Measurements from ENCODE around the gene NRSN2. TPM values are rescaled to one million over a fixed set of nuclear protein-coding genes. Genes with fewer than 3 reads are reported as not detected.

NRSN2 gene
- total RNA-seq, 6 experiments from 2014 or later, result 61.1 to 76.6 (median 65.4) TPM

- DNase-seq, result no peak
- H3K36me3 Mint-ChIP-seq (ENCODE audit: low read depth), result peaks cover 15% of the 10 kb centered on the region
- H3K27ac Mint-ChIP-seq, result peak overlapping the region; percentile 7; the same call in 1 of the 2 replicates
- H3K9me3 Mint-ChIP-seq, result no peaks in the 10 kb centered on the region
- peaks cover 5% of the 10 kb centered on the region for H3K27me3 Mint-ChIP-seq (ENCODE audit: insufficient read depth)
- H3K4me1 Mint-ChIP-seq (ENCODE audit: low read depth), result peaks cover 46% of the 10 kb centered on the region
- peak; percentile 24; the same call in 1 of the 2 replicates for TF ChIP-seq CTCF (IDR thresholded peaks at IDR 0.05)
- H3K4me3 Mint-ChIP-seq, result peak overlapping the region; percentile 88
Observed at GRCh38 chr20:326645-327185, 20.2 kb upstream of the NRSN2 start.

DNA sequence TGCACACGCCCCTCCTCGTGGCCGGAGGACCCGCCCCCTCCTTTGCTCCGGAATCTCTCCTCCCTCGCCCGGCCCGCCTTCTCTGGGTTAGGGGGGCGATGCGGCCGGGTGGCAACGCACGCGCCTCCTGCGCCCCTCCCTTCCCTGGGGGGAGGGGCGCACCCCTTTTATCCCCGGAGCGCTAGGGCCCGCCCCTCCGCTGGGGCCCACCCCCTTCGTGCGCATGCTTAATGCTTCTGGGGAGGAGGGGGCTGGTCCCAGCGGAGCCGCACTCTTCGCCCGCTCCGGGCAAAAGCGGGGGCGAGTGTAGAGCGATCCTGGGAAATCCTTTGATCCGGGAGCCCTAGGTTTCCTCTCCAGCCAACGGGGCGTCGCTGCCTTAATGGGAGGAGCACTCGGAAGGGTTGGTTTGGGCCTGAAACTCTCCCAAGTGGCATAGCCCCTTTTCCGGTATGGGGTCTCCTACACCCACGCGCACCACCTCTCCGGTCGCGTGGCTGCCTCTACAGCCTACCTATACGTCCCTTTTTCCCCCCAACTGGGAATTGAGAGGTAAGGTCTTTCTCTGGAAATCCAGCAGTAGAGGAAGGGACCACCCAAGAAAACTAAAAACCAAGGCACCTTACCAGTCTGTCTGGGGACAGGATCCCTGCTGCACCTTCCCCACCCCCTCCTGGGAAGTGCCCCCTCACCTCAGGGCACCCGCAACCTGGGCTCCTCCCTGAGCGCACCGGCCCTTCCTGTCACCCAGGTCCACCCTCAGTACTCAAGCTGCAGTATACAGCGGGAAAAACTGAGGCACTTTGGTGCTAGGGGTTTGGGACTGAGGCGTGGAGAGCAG lies 19.5 kb upstream of the NRSN2 start:
- Mint-ChIP-seq H3K4me3 (peak overlapping the region; percentile 88), H3K9me3 (no peaks in the 10 kb centered on the region), H3K36me3 (ENCODE audit: low read depth) (peaks cover 15% of the 10 kb centered on the region), H3K27me3 (ENCODE audit: insufficient read depth) (peaks cover 5% of the 10 kb centered on the region), H3K4me1 (ENCODE audit: low read depth) (peaks cover 46% of the 10 kb centered on the region), H3K27ac (peak overlapping the region; percentile 65)
- TF ChIP-seq CTCF (IDR thresholded peaks at IDR 0.05), result no peak
- DNase-seq, result peak; percentile 79

DNA sequence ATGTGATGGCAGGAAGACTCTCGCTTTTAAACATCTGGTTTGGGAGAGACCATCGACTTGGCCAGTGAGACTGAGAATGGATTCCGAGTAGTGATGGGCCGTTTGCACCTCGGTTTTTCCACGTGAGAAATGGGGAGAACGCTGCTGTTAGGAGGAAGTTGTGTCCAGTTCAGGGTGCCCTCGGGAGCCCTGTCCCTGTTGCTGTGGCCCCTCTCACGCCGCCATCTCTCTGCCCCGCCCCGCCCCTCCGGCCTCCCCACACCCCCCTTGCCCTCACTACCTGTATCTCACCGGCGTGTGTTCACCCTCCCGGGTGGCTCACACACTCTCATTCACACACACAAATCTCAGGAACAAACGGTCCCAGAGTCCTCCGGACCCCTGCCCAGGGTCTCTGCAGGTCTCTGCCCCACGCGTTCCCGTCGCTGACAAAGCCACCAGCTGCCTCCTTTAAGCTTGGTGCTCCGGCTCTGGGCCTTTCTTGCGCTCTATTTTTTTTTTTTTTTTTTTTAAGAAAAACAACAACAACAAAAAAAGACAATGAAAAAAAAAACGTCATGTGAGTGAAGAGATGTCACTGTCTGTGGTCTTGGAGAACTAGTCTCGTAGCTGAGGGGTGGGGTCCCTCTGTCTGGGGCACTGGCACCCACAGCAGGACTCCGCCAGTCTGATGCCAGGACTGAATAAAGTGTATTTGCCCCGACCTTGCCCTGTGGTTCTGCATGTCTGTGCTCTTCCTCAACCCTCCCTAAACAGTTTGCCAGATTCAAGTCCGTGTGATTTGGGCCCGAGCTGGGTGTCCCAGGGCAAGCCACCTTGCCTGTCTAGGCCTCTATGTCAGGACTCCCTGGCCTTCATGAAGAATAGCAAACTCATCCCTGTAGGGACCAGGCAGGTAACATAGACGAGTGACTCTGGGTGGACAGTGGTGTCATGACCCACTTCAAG lies 18.6 kb upstream of the NRSN2 start:
- Mint-ChIP-seq H3K27me3 (ENCODE audit: insufficient read depth) (peaks cover 5% of the 10 kb centered on the region), H3K4me1 (ENCODE audit: low read depth) (peaks cover 41% of the 10 kb centered on the region), H3K9me3 (no peaks in the 10 kb centered on the region), H3K36me3 (ENCODE audit: low read depth) (peaks cover 15% of the 10 kb centered on the region), H3K27ac (peak overlapping the region; percentile 65), H3K4me3 (peak overlapping the region; percentile 88)
- no peak for DNase-seq
- TF ChIP-seq CTCF (IDR thresholded peaks at IDR 0.05), result no peak

DNA sequence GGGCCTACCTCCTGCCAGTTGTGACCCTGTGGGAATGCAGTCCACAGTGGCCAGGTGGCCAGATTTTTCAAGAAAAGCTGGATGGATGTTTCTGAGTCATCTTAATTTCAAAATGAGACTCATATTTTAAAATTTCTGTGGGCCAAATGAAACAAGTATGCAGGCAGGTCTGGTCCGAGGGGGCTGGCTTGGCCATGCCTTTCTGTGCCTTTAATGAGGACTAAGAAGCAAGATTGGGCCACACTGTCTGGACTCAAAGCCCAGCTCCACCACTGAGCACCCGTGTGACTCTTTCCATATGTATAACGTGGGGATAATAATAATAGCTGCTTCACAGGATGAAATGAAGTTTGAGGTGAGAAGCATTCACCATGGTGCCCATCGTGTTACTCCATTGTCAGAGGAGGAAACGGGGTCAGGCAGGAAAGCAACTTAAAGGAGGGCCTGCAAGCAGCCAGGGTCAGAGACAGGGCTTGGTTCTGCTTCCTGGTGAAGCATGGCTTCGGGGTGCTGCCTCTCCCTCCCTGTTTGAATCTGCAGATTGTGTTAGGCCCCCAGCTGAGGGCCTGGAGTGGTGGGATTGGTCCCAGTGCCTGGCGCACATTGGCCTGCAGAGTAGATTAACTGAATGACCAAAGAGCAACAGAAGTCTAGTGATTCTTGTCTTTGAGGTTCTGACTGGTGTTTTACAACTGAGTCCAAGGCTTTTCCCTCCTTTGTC lies 17.8 kb upstream of the NRSN2 start:
- peak overlapping the region; percentile 88 for H3K4me3 Mint-ChIP-seq
- H3K27ac Mint-ChIP-seq, result peak overlapping the region; percentile 65
- H3K4me1 Mint-ChIP-seq (ENCODE audit: low read depth), result peaks cover 34% of the 10 kb centered on the region
- H3K9me3 Mint-ChIP-seq, result no peaks in the 10 kb centered on the region
- TF ChIP-seq CTCF (IDR thresholded peaks at IDR 0.05), result no peak
- H3K36me3 Mint-ChIP-seq (ENCODE audit: low read depth), result peaks cover 15% of the 10 kb centered on the region
- DNase-seq, result no peak
- H3K27me3 Mint-ChIP-seq (ENCODE audit: insufficient read depth), result peaks cover 7% of the 10 kb centered on the region

- no peak for TF ChIP-seq CTCF (IDR thresholded peaks at IDR 0.05)
- DNase-seq, result no peak
- H3K9me3 Mint-ChIP-seq, result no peaks in the 10 kb centered on the region
- H3K27me3 Mint-ChIP-seq (ENCODE audit: insufficient read depth), result peaks cover 6% of the 10 kb centered on the region
- peaks cover 34% of the 10 kb centered on the region for H3K4me1 Mint-ChIP-seq (ENCODE audit: low read depth)
- H3K27ac Mint-ChIP-seq, result peak overlapping the region; percentile 65
- H3K36me3 Mint-ChIP-seq (ENCODE audit: low read depth), result peaks cover 15% of the 10 kb centered on the region
- no peak overlapping the region for H3K4me3 Mint-ChIP-seq
Observed at GRCh38 chr20:329851-330232, 17.1 kb upstream of the NRSN2 start.
